ACC112 (cell line): ENCODE measurements around the gene SRF.

ENCODE experiments used
- H2AFZ ChIP-seq: fragments of 200-600 bp; sonication (generic); one replicate; pipeline ENCODE4 v1.6.0; 2017; ENCODE audit warnings: antibody characterized with exemption, low read length; ENCODE audit not compliant: unreplicated experiment
- H3K27ac ChIP-seq: fragments of 200-600 bp; sonication (generic); 2 replicates; pipeline ENCODE4 v1.5.1; 2014; ENCODE audit warnings: low read depth, mild to moderate bottlenecking, antibody characterized with exemption, low read length, moderate library complexity
- H3K27me3 ChIP-seq: fragments of 200-600 bp; sonication (generic); 2 replicates; pipeline ENCODE4 v1.6.1; 2014; ENCODE audit warnings: mild to moderate bottlenecking, antibody characterized with exemption, low read length, moderate library complexity, mixed read lengths; ENCODE audit not compliant: insufficient read depth
- H3K36me3 ChIP-seq: fragments of 200-600 bp; sonication (generic); 2 replicates; pipeline ENCODE4 v1.6.1; 2016; ENCODE audit warnings: mild to moderate bottlenecking, antibody characterized with exemption, low read length, moderate library complexity, mixed read lengths; ENCODE audit not compliant: insufficient read depth
- H3K4me1 ChIP-seq: fragments of 200-600 bp; sonication (generic); one replicate; pipeline ENCODE4 v1.6.1; 2016; ENCODE audit warnings: low read length, mixed read lengths; ENCODE audit not compliant: insufficient read depth, unreplicated experiment, control insufficient read depth
- H3K4me3 ChIP-seq: fragments of 200-600 bp; sonication (generic); 2 replicates; pipeline ENCODE4 v1.5.1; 2014; ENCODE audit warnings: mild to moderate bottlenecking, low read depth, low read length
- H3K79me2 ChIP-seq: fragments of 200-600 bp; sonication (generic); one replicate; pipeline ENCODE4 v1.6.0; 2016; ENCODE audit warnings: low read length; ENCODE audit not compliant: control insufficient read depth, unreplicated experiment, insufficient read depth

The SRF gene

DNA sequence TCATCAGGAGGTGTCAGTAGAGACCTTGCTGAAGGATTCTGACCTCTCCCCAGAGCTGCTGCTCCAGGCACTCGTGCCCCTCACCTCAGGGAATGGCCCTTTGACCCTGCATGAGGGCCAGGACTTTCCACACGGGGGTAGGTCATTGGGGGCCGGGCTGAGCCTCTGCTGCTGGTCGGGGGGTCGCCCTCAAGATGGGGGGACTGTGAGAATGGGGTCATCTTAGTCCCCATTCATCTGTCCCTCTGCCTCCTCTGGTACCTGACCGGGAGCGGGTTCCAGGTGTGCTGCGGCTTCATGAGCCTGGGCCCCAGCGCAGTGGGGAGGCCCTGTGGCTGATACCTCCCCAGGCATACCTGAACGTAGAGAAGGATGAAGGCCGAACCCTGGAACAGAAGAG lies 42.4 kb downstream of the SRF start:
- Histone ChIP-seq H3K36me3 (no peaks in the 10 kb centered on the region), H3K27me3 (no peaks in the 10 kb centered on the region), H2AFZ (no peak overlapping the region), H3K4me3 (no peak overlapping the region), H3K4me1 (peaks cover 7% of the 10 kb centered on the region), H3K27ac (no peak overlapping the region), H3K79me2 (no peaks in the 10 kb centered on the region)

GRCh38 chr6:43215066-43215465 lies 44.0 kb downstream of the SRF start:
- Histone ChIP-seq H3K79me2 (no peaks in the 10 kb centered on the region), H3K27ac (no peak overlapping the region), H3K27me3 (no peaks in the 10 kb centered on the region), H3K36me3 (no peaks in the 10 kb centered on the region), H3K4me1 (peaks cover 7% of the 10 kb centered on the region), H2AFZ (no peak overlapping the region), H3K4me3 (no peak overlapping the region)

- Histone ChIP-seq H3K4me1 (peaks cover under 1% of the 10 kb centered on the region), H3K27ac (no peak overlapping the region), H3K27me3 (no peaks in the 10 kb centered on the region), H3K79me2 (no peaks in the 10 kb centered on the region), H2AFZ (no peak overlapping the region), H3K4me3 (no peak overlapping the region), H3K36me3 (no peaks in the 10 kb centered on the region)
Observed at GRCh38 chr6:43216200-43216599, 45.1 kb downstream of the SRF start.

GRCh38 chr6:43217351-43217750 lies 46.3 kb downstream of the SRF start:
- no peaks in the 10 kb centered on the region for H3K27me3 ChIP-seq

DNA sequence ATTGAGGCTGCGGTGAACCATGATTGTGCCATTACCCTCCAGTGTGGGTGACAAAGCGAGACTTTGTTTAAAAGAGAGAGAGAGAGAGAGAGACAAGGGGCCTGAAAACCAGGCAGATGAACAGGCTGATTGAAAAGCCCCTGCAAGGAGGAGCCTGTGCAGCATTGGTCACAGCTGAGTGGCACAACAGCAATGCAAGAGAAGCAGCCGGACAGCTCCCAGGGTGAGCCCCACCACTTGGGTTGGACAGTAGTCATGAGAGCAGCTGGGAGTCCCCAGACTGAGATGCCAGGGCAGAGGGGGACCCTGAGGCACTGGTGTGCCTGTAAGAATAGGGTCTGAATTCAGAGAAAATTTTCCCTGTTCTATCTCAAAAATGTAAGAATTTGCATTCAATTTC lies 48.0 kb downstream of the SRF start:
- Histone ChIP-seq H3K4me1 (peaks cover 1% of the 10 kb centered on the region), H3K36me3 (no peaks in the 10 kb centered on the region; the same call in 1 of the 2 replicates), H3K4me3 (no peak overlapping the region), H3K27me3 (no peaks in the 10 kb centered on the region), H2AFZ (no peak overlapping the region), H3K79me2 (no peaks in the 10 kb centered on the region), H3K27ac (no peak overlapping the region)

More at GRCh38 chr6:43217351-43217750, 46.3 kb downstream of the SRF start:
- H3K27ac ChIP-seq = no peak overlapping the region
- H3K36me3 ChIP-seq = no peaks in the 10 kb centered on the region
- no peaks in the 10 kb centered on the region for H3K79me2 ChIP-seq
- H3K4me3 ChIP-seq = no peak overlapping the region
- no peaks in the 10 kb centered on the region for H3K4me1 ChIP-seq
- H2AFZ ChIP-seq = no peak overlapping the region

DNA sequence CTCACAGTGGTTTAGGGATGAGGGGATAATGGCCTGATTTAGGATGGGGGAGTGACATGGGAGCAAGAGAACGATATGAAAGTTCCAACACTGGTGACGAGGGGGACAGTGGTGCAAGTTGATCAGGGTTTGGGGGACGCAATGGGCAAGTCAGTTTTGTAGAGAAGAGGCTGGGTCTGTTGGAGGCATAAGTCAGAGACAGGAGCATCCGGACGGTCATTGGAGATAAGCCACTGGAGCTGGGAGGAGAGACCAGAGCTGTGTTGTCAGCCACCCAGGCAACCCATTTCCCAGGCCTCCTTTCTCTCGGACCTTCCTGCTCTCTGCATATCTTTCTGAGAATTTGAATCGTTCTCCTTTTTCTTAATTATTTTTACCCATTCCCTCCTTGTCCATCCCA lies 48.7 kb downstream of the SRF start:
- peaks cover 7% of the 10 kb centered on the region for H3K4me1 ChIP-seq
- H3K27ac ChIP-seq = no peak overlapping the region
- H3K27me3 ChIP-seq = no peaks in the 10 kb centered on the region
- H3K4me3 ChIP-seq = no peak overlapping the region
- no peaks in the 10 kb centered on the region for H3K79me2 ChIP-seq
- no peak overlapping the region for H2AFZ ChIP-seq
- H3K36me3 ChIP-seq = no peaks in the 10 kb centered on the region; the same call in 1 of the 2 replicates

- Histone ChIP-seq H3K4me1 (peaks cover 7% of the 10 kb centered on the region), H2AFZ (no peak overlapping the region), H3K27me3 (no peaks in the 10 kb centered on the region), H3K4me3 (no peak overlapping the region), H3K36me3 (no peaks in the 10 kb centered on the region; the same call in 1 of the 2 replicates), H3K79me2 (no peaks in the 10 kb centered on the region), H3K27ac (no peak overlapping the region)
Observed at GRCh38 chr6:43220439-43220951, 49.4 kb downstream of the SRF start.

- Histone ChIP-seq H3K79me2 (no peaks in the 10 kb centered on the region), H3K36me3 (no peaks in the 10 kb centered on the region; the same call in 1 of the 2 replicates), H3K4me1 (peaks cover 7% of the 10 kb centered on the region), H2AFZ (no peak overlapping the region), H3K4me3 (no peak overlapping the region), H3K27ac (no peak overlapping the region), H3K27me3 (no peaks in the 10 kb centered on the region)
Observed at GRCh38 chr6:43221046-43221972, 50.2 kb downstream of the SRF start.

- H3K36me3 ChIP-seq = no peaks in the 10 kb centered on the region; the same call in 1 of the 2 replicates
Observed at GRCh38 chr6:43222418-43223059, 51.5 kb downstream of the SRF start.

DNA sequence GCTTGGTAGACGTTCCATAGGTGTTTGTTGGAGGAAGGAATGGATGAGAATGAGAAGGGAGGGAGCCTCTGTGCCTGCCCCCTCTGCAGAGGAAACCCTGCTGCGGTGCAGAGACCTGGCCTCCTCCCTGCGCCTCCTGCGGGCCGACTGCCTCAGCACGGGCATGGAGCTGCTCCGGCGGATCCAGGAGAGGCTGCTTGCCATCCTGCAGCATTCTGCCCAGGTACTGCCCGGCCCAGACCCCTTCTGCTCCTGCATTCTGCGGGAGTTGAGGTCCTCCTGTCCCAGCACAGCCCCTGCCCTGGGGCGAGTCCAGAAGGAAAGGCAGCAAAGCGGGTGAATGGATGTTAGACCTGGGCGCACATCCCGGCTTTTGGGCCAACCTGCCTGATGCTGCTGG lies 52.1 kb downstream of the SRF start:
- no peak overlapping the region for H3K27ac ChIP-seq
- H2AFZ ChIP-seq = no peak overlapping the region
- H3K79me2 ChIP-seq = no peaks in the 10 kb centered on the region
- no peaks in the 10 kb centered on the region; the same call in 1 of the 2 replicates for H3K36me3 ChIP-seq
- peaks cover 7% of the 10 kb centered on the region for H3K4me1 ChIP-seq
- no peaks in the 10 kb centered on the region for H3K27me3 ChIP-seq
- no peak overlapping the region for H3K4me3 ChIP-seq

More at GRCh38 chr6:43222418-43223059, 51.5 kb downstream of the SRF start:
- Histone ChIP-seq H3K4me3 (no peak overlapping the region), H3K27ac (no peak overlapping the region), H3K4me1 (peaks cover 7% of the 10 kb centered on the region), H3K27me3 (no peaks in the 10 kb centered on the region), H3K79me2 (no peaks in the 10 kb centered on the region), H2AFZ (no peak overlapping the region)
